SK-N-SH (cell line): ENCODE data around the gene MAOB. TPM values are rescaled to one million over a fixed set of nuclear protein-coding genes. Genes with fewer than 3 reads are reported as not detected.

Experiments
- CTCF ChIA-PET: fragments of 300-600, 350-600 bp; formaldehyde crosslinking; extraction: SDS; loops from one replicate; lab custom pipeline; 2021; lab: Yijun Ruan, JAX
- POLR2A ChIA-PET: fragments of 350-600 bp; sonication (Branson Sonifier 250); formaldehyde crosslinking; extraction: SDS; loops from one replicate; lab custom pipeline; 2020; ENCODE audit warnings: antibody characterized with exemption, inconsistent platforms; lab: Yijun Ruan, JAX
- DNase-seq: peaks from one replicate; pipeline ENCODE4 v3.0.0; 2012
- H2AFZ ChIP-seq: fragments of 200-600 bp; sonication (generic); 2 replicates; pipeline ENCODE4 v1.8.1; 2016; ENCODE audit warnings: antibody characterized with exemption, mild to moderate bottlenecking, low read depth
- H3F3A ChIP-seq: fragments of 200-600 bp; sonication (generic); replicated peaks from 2 replicates; pipeline ENCODE3; 2016; ENCODE audit warnings: antibody characterized with exemption, mild to moderate bottlenecking; ENCODE audit not compliant: insufficient read depth
- H3K27ac ChIP-seq, 2 experiments: fragments of 200-500 bp in 1 of 2; fragments of 200-600 bp in 1 of 2; sonication (Bioruptor generic) in 1 of 2; sonication (generic), shearing (Covaris generic) in 1 of 2; 2 replicates each; pipeline versions ENCODE4 v1.5.1 to v1.6.1; 2014 to 2016; ENCODE audit warnings: low read depth in 2 of 2, inconsistent platforms in 1 of 2, low read length in 1 of 2, mild to moderate bottlenecking in 1 of 2, mixed read lengths in 1 of 2
- H3K27me3 ChIP-seq: fragments of 200-600 bp; sonication (generic), shearing (Covaris generic); 2 replicates; pipeline ENCODE4 v1.6.1; 2016; ENCODE audit warnings: mixed run types; ENCODE audit not compliant: insufficient read depth
- H3K36me3 ChIP-seq, 2 experiments: fragments of 200-500 bp in 1 of 2; fragments of 200-600 bp in 1 of 2; sonication (Bioruptor generic) in 1 of 2; sonication (generic) in 1 of 2; replicated peaks in 1 of 2; 2 replicates each; pipeline versions ENCODE3 to v1.5.1; 2014 to 2016; ENCODE audit warnings: low read length in 1 of 2, mild to moderate bottlenecking in 1 of 2; ENCODE audit not compliant: insufficient read depth in 2 of 2, control insufficient read depth in 1 of 2
- H3K4me1 ChIP-seq, 2 experiments: fragments of 200-500 bp in 1 of 2; fragments of 200-600 bp in 1 of 2; sonication (Bioruptor generic) in 1 of 2; sonication (generic), shearing (Covaris generic) in 1 of 2; 2 replicates each; pipeline versions ENCODE4 v1.5.1 to v1.6.1; 2014 to 2016; ENCODE audit warnings: low read depth in 1 of 2, low read length in 1 of 2, mixed run types in 1 of 2; ENCODE audit not compliant: insufficient read depth in 2 of 2, control insufficient read depth in 1 of 2
- H3K4me2 ChIP-seq: fragments of 200-600 bp; sonication (generic), shearing (Covaris generic); 2 replicates; pipeline ENCODE4 v1.6.1; 2017; ENCODE audit warnings: mixed run types
- H3K4me3 ChIP-seq, 2 experiments: fragments of 200-500 bp in 1 of 2; fragments of 200-600 bp in 1 of 2; sonication (Bioruptor generic) in 1 of 2; sonication (generic), shearing (Covaris generic) in 1 of 2; 2 replicates each; pipeline versions ENCODE4 v1.5.1 to v1.8.1; 2014 to 2016; ENCODE audit warnings: low read depth in 2 of 2, inconsistent platforms in 1 of 2, low read length in 1 of 2, mild to moderate bottlenecking in 1 of 2, mixed read lengths in 1 of 2, moderate library complexity in 1 of 2
- H3K79me2 ChIP-seq: fragments of 200-600 bp; sonication (generic); 2 replicates; pipeline ENCODE4 v1.8.1; 2017; ENCODE audit warnings: mild to moderate bottlenecking; ENCODE audit not compliant: insufficient read depth
- H3K9ac ChIP-seq: fragments of 200-600 bp; sonication (generic); 2 replicates; pipeline ENCODE4 v1.6.1; 2017; ENCODE audit warnings: mixed run types
- H3K9me2 ChIP-seq: fragments of 200-600 bp; sonication (generic); 2 replicates; pipeline ENCODE4 v1.6.1; 2017; ENCODE audit warnings: mixed run types
- H3K9me3 ChIP-seq: fragments of 200-600 bp; sonication (generic); 2 replicates; pipeline ENCODE4 v1.6.1; 2017; ENCODE audit warnings: mixed run types, mild to moderate bottlenecking, moderate library complexity
- H4K20me1 ChIP-seq: fragments of 200-600 bp; sonication (generic); 2 replicates; pipeline ENCODE4 v1.6.1; 2017; ENCODE audit warnings: mild to moderate bottlenecking, mixed run types; ENCODE audit not compliant: insufficient read depth
- ELF1 ChIP-seq: IDR thresholded peaks from 2 replicates; pipeline ENCODE4 v1.4.0; 2012
- EP300 ChIP-seq, 2 experiments: IDR thresholded peaks; 2 replicates each; pipeline versions ENCODE4 v1.4.0 to v1.6.1; 2012; ENCODE audit warnings: borderline replicate concordance in 1 of 2, low read depth in 1 of 2, low read length in 1 of 2
- FOSL2 ChIP-seq: IDR thresholded peaks from 2 replicates; pipeline ENCODE4 v1.4.0; 2012; ENCODE audit warnings: low read depth, mild to moderate bottlenecking, moderate library complexity, borderline replicate concordance
- IRF3 ChIP-seq: fragments of 150-350 bp; IDR thresholded peaks from 2 replicates; pipeline ENCODE4 v1.6.1; 2016; ENCODE audit warnings: mild to moderate bottlenecking, low read depth, low read length
- MXI1 ChIP-seq: IDR thresholded peaks from 2 replicates; pipeline ENCODE4 v1.6.1; 2012; ENCODE audit warnings: mild to moderate bottlenecking, low read depth, low read length, improper control_type of control experiment
- NFIC ChIP-seq: IDR thresholded peaks from 2 replicates; pipeline ENCODE4 v1.4.0; 2012; ENCODE audit warnings: borderline replicate concordance
- RCOR1 ChIP-seq: fragments of 150-350 bp; IDR thresholded peaks from 2 replicates; pipeline ENCODE4 v1.6.1; 2017; ENCODE audit warnings: antibody characterized with exemption, low read length
- REST ChIP-seq: IDR thresholded peaks from 2 replicates; pipeline ENCODE4 v1.6.1; 2012; ENCODE audit warnings: mild to moderate bottlenecking, low read depth, low read length, moderate library complexity
- RFX5 ChIP-seq: IDR thresholded peaks from 2 replicates; pipeline ENCODE4 v1.6.1; 2012; ENCODE audit warnings: mild to moderate bottlenecking, improper control_type of control experiment, low read length
- RXRA ChIP-seq: IDR thresholded peaks from 2 replicates; pipeline ENCODE4 v1.4.0; 2012; ENCODE audit warnings: low read depth, mild to moderate bottlenecking, borderline replicate concordance
- SMC3 ChIP-seq: IDR thresholded peaks from 2 replicates; pipeline ENCODE4 v1.6.1; 2012; ENCODE audit warnings: low read depth, low read length, improper control_type of control experiment
- TAF1 ChIP-seq: IDR thresholded peaks from 2 replicates; pipeline ENCODE4 v1.6.1; 2012; ENCODE audit warnings: low read depth, mild to moderate bottlenecking, low read length, moderate library complexity, borderline replicate concordance
- TEAD4 ChIP-seq: IDR thresholded peaks from 2 replicates; pipeline ENCODE4 v1.4.0; 2012; ENCODE audit warnings: mild to moderate bottlenecking, borderline replicate concordance; ENCODE audit not compliant: insufficient read depth
- USF1 ChIP-seq: IDR thresholded peaks from 2 replicates; pipeline ENCODE4 v1.4.0; 2012; ENCODE audit warnings: low read depth, borderline replicate concordance
- USF2 ChIP-seq: fragments of 150-350 bp; IDR thresholded peaks from 2 replicates; pipeline ENCODE4 v1.6.1; 2017; ENCODE audit warnings: antibody characterized with exemption, low read length, low read depth, borderline replicate concordance
- YY1 ChIP-seq: IDR thresholded peaks from 2 replicates; pipeline ENCODE4 v1.4.0; 2012; ENCODE audit warnings: low read depth, mild to moderate bottlenecking
- whole genome bisulfite sequencing: methylation state at CpG from one replicate; pipeline ENCODE4 v1.1.6; 2017; ENCODE audit warnings: low lambda C conversion rate; 5-methylcytosine and 5-hydroxymethylcytosine counted together
- polyA plus RNA-seq, 3 experiments: library from polyadenylated mRNA; depleted of rRNA; stranded (reverse); fragments of >200 nt; gene quantifications; 2 replicates each; pipeline ENCODE4 v1.2.3, GENCODE V29; 2012

The MAOB gene
- polyA plus RNA-seq, 1 of the 3 experiments (the other 2 are of a cell fraction) = 0.92 TPM

GRCh38 chrX:43840265-43840664, 42.0 kb downstream of the MAOB start:
- Histone ChIP-seq H3K9ac (no peak overlapping the region), H4K20me1 (no peaks in the 10 kb centered on the region), H3K9me2 (no peaks in the 10 kb centered on the region), H3K9me3 (no peaks in the 10 kb centered on the region), H3K4me2 (no peak overlapping the region), H3K4me1 (no peaks in the 10 kb centered on the region; a peak in 1 of 4 replicates), H3K27me3 (no peaks in the 10 kb centered on the region), H3K79me2 (no peaks in the 10 kb centered on the region; the same call in 1 of the 2 replicates), H3K27ac (no peak overlapping the region), H3K4me3 (no peak overlapping the region), H2AFZ (no peak overlapping the region), H3F3A (no peaks in the 10 kb centered on the region), H3K36me3 (no peaks in the 10 kb centered on the region)
- CTCF ChIA-PET = no interaction called here
- POLR2A ChIA-PET = no interaction called here
- TF ChIP-seq RFX5 (no peak), EP300 (IDR thresholded peaks at IDR 0.05; ENCODE audit: borderline replicate concordance in 1 of 2, low read depth in 1 of 2, low read length in 1 of 2) (no peak), IRF3 (no peak), RCOR1 (no peak), TEAD4 (no peak), REST (no peak), ELF1 (no peak), USF2 (no peak), MXI1 (no peak), YY1 (no peak), RXRA (no peak), TAF1 (no peak), NFIC (no peak), USF1 (no peak), SMC3 (no peak), FOSL2 (no peak)
- DNase-seq = no peak
- WGBS = 34% methylated on average over 3 of the region's 3 CpGs
